Hepatic stellate cell (primary cell): ENCODE results near the gene BACE1-AS.
A peak's percentile ranks its signal among the peaks of the same experiment; 100 is the strongest.
"Not testable (repeated sequence)": the region's sequence is repeated elsewhere in the genome, so short reads cannot be mapped to it uniquely, and the experiment has no call there.

Experiments used
- DNase-seq: peaks from one replicate; pipeline ENCODE4 v3.0.0; 2011; ENCODE audit warnings: low spot score

The BACE1-AS gene

DNA sequence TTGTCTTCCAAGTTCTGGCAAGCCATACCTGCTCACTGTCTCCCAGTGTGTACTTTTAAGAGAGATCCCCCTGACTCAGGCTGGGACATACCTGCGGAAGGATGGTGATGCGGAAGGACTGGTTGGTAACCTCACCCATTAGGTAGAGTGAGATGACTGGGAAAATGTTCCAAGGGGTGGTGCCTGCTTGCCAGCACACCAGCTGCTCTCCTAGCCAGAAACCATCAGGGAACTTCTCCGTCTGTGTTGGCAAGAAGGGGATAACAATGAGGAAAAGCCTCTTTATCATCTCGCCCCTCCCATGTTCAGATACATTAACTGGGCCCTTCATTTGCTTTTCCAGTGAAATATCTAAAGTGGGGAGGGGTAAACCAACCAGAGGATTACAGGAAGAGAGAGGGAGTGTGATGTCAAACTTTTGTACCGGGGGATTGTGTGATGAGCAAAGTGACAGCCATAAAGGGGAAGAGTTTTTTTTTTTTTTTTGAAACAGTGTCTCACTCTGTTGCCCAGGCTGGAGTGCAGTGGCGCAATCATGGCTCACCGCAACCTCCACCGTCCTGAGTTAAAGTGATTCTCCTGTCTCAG is at the start of gene BACE1-AS:
Gene BACE1-AS (plus strand): TSS at position 538 of the 588 bp plus-strand sequence.
- DNase-seq, result no peak

DNA sequence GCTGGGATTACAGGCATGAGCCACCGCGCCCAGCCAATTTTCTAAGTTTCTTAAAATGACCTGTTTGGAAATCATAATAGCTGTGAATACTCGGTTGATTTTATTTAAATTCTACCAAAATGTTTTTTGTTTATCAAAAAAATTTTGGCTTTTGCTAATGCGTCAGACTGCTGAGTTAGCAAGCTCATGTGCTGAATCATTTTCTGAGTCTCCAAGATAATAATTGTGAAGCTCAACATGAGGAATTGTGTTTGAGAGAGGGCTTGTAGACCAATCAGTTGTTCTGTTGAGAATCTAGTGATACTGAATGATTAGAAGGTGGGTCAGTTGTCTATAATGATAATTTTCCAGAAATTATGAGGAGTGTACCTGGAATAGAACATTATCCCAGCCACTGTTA is 42.8 kb upstream of the BACE1-AS start:
- no peak for DNase-seq

DNA sequence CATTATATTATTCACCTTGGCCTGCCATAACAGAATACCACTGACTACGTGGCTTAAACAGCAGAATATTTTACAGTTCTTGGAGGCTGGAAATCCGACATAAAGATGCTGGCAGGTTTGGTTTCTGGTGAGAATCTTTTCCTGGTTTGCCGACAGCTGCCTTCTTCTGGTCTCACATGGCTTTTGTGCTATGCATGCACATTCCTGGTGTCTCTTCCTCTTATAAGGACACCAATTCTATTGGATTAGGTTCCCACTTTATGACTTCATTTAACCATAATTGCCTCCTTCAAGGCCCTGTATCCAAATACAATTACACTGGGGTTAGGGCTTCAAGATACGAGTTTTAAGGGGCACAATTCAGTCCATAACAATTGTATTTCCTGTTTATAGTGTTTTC is 41.6 kb upstream of the BACE1-AS start:
- DNase-seq, result no peak

DNA sequence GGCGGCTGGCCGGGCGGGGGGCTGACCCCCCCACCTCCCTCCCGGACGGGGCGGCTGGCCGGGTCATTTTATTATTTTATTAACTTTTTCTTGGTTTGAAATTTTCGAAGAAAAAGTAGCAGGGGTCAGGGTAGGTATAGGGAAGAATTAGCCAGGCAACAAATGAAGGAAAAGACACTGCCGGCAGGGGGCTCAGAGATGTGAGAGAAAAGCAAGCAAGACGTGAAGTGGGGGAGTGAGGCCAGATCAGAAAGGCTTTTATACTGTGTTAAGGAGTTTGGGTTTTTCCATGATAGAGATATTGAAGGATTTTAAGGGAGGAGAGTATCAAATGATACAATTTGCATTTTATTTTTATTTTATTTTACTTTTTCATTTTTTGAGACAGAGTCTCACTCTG is 39.6 kb upstream of the BACE1-AS start:
- no peak for DNase-seq

DNA sequence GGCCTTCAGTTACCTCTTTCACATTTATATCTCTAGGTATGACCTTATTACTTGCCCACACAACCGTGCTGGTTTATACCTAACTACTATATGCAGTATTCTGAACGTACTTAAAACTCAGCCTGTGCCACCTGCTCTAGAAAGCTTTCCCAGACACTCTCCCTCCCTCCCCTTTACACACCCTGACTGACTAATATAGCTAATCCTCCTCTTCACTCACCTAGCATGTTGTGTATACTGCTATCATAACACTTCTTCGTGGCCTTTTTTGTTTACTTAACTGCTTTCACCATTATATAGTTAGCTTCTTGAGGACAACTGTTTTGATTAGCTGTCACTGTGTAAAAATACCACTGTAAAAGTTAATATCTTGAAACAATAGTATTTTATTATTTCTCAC is 35.2 kb upstream of the BACE1-AS start:
- no peak for DNase-seq

DNA sequence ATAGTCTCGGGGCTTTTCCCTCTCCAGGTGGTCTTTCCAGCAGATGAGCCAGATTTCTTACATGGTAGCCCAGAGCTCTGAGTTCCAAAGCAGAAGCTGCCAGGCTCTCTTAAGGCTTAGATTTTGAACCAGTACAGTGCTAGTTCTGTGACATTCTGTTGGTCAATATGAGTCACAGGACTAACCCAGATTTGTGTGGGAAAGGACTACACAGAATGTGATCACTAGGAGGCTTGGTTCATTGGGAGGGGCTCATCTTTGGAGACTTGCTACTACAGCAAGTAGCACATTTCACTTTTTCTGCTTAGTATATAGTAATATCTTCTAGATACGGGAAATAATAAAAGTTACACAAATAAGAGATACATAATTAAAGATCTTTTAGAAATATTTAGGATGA is 34.6 kb upstream of the BACE1-AS start:
- DNase-seq, result peak; percentile 49

DNA sequence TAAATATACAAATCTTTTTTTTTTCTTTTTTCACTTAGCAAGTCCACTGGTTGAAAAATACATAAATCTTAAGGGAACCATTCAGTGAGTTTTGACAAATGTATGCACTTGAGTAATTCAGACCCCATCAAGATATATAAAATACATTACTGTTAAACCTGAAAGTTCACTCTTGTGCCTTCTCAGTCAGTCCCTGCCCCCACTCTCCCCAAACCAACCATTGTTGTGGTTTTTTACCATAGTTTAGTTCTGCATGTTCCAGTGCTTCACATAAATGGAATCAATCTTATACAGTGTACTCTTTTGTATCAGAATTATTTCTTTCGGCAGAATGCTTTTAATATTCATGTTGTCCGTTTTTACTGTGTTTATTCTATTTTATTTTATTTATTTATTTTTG is 32.6 kb upstream of the BACE1-AS start:
- DNase-seq, result no peak

DNA sequence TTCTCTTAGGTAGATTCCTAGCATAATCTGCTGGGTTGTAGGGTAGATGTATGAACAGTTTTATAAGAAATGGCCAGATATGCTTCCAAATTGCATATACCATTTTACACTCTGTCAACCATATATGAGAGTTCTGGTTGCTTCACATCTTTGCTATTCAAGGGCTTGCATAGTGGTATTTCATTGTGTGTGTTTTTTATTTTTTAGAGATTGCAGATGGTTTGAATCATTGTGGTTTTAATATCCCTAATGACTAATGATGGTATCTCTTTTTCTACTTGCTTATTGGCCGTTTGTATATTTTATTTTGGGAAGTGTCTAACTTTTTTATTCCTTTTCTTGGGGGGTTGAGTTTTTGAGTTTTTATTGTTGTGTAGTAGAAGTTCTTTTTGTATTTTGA is 31.7 kb upstream of the BACE1-AS start:
- peak; percentile 66 for DNase-seq

DNA sequence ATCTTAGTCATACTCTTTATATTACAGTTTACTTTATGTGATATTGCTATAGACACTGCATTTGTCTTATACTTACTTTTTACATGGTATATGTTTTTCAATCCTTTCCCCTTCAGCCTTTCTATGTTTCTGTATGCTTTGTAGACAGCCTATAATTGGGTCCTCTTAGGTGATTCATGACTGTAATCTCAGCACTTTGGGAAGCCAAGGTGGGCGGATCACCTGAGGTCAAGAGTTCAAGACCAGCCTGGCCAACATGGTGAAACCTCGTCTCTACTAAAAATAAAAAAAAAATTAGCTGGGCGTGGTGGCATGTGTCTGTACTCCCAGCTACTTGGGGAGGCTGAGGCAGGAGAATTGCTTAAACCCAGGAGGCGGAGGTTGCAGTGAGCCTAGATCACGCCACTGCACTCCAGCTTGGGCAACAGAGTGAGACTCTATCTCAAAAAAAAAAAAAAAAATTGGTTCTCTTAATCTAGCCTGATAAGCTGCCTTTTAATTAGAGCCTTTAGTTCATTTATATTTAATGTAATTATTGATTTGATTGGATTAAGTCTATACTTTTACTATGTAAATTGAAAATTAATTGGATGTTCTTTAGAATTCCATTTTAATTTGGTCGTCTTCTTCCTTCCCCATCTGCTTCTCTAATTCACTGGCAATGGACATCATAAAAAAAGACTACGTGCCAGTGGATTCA is 26.4 kb upstream of the BACE1-AS start:
- DNase-seq, result not testable (repeated sequence)

DNA sequence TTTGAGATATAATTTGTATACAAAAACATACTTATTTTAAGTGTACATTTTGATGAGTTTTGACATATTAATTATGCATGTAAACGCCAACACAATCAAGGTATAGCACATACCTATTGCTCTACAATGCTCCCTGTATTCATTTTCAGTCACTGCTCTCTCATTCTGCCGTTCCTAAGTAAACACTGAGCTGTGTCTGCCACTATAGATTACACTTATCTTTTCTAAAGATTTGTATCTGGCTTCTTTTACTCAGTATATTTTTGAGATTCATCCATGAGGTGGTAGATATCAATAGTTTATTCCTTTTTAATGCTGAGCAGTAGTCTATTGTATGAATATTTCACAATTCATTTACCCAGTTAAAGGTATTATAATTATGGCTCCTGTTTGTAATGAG is 25.4 kb upstream of the BACE1-AS start:
- DNase-seq, result no peak

DNA sequence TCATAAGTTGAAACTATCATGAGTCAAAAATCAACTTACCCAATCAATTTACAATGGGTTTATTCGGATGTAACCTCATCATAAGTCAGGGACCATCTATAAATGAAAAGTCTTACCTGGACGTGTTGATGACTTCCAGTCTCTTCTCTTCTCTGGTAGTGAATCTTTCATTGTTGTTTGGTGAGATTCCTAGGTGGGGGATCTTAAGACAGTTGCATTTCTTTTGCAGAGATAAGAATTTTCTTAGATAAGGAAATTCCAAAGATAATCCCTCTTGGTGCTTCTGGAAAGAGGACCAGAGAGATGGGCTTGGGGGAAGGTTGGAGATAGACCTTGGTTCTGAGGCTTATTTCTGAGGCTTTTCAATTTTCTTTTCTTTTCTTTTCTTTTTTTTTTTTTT is 21.3 kb upstream of the BACE1-AS start:
- no peak for DNase-seq

DNA sequence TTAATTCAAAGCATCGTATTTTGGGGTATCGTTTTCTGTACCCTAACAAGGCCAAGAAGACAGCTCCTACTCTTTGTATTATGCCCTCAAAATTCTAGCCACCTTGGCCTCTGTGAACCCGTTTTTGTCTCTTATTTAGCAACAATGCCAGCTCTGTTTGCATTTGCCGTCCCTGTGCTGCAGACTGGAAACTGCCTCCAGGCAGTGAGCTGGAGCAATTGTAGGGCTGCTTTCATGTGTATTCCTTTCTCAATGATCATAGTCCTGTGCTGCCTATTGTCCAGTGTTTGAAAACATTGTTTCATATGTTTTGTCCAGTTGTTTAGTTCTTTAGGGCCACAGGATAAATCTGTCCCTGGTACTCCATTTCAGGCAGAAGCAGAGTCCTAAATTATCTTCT is 19.9 kb upstream of the BACE1-AS start:
- no peak for DNase-seq

DNA sequence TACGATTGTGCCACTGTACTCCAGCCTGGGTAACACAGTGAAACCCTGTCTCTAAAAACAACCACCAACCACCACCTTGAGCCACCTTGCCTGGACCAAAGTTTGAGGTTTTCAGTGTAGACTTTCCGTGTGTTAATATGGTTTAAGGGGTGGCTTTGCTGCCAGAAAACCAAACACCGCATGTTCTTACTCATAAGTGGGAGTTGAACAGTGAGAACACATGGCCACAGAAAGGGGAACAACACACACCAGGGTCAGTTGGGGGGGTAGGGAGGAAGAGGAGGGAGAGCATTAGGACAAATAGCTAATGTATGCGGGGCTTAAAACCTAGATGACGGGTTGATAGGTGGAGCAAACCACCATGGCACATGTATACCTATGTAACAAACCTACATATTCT is 19.0 kb upstream of the BACE1-AS start:
- DNase-seq, result not testable (repeated sequence)

DNA sequence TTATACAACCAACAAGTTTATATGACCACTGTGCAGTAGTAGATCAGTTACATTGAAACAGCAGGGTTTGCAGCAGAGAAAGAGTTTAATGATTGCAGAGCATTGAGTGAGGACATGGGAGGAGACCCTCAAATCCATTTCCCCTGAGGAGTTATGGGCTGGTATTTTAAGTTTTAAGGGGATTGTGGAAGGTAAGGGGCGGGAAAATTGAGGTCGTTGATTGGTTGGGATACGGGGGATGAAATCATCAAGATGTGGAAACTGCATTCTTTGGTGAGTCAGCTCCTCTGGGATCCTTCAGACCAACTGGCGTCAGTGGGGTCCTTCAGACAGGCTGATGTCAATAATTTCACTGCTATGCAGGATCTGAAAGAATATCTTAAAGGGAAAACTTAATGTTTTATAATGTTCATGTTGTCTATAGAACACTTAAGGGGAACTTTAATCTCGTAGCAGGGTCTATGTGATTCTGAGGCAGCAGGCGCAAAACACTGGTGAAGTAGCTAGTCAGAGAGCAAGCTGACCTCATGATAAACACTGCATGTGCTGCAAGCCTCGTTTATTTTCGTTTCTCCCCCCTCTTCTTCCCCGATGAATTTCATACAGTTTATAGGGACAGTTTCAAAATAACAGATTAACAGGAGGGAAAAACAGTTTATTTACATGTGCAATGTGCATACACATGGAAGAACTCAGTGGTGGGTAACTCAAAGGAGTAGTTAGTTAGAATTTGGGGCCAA is 17.4 kb upstream of the BACE1-AS start:
- peak; percentile 86 for DNase-seq

DNA sequence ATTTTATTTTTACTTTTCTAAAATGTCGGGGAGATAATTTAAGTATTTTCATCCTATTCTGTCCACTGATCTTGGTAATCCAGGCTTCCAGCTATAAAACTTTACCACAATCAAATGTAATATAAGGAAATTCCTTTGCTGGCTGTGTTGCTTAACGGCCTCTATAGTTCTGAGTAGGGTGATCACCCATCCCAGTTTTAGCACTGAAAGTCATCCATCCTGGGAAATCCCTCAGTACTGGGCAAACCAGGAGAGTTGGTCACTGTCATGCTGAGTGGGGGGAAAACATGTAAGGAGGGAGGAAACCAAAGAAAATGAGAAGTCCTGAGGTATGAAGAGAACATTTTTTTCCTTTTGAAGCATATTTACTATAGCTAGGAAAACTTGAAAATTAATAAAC is 12.8 kb upstream of the BACE1-AS start:
- DNase-seq, result no peak

DNA sequence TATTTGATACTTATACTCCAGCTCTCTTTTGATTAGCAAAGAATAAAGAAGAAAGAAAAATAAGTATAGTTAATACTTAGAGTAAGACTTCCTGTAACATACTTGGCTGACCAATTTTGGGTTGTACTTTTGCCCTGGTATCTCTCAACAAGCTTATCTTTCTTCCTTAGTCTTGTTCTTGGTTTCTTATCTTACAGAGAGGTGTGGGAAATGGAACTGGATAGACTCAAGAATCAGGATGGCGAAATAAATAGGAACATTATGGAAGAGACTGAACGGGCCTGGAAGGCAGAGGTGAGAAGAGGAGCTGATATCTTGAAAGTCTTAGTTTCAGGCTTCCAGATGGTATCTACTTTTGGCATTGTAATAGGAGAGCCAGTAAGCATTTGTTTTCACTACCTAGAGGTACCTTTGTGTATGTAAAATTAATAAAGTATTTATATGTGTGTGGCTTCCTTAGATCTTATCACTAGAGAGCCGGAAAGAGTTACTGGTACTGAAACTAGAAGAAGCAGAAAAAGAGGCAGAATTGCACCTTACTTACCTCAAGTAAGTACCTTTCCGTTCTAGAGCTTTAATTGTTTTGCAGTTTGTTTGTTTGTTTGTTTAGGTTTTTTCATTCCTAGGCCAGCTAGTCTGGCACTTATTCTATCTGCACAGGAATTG is 11.3 kb upstream of the BACE1-AS start:
- no peak for DNase-seq

DNA sequence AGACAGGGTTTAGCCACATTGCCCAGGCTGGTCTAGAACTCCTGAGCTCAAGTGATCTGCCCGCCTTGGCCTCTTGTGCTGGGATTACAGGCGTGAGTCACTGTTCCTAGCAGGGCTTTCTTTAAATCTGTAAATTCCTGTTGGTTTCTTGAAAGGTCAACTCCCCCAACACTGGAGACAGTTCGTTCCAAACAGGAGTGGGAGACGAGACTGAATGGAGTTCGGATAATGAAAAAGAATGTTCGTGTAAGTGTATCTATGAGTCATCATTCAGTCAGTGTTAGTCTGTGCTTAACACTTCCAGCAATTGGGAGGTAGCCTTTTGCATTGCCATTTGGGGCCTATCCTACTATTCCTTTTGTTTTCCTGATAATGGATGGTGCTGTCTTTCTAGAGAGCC is 10.0 kb upstream of the BACE1-AS start:
- DNase-seq, result peak; percentile 77

DNA sequence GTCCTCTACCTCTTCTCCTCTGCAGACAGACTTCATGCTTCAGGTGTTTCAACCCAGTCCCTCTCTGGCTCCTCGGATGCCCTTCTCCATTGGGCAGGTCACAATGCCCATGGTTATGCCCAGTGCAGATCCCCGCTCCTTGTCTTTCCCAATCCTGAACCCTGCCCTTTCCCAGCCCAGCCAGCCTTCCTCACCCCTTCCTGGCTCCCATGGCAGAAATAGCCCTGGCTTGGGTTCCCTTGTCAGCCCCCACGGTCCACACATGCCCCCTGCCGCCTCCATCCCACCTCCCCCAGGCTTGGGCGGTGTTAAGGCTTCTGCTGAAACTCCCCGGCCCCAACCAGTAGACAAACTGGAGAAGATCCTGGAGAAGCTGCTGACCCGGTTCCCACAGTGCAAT is 9.3 kb upstream of the BACE1-AS start:
- DNase-seq, result no peak

DNA sequence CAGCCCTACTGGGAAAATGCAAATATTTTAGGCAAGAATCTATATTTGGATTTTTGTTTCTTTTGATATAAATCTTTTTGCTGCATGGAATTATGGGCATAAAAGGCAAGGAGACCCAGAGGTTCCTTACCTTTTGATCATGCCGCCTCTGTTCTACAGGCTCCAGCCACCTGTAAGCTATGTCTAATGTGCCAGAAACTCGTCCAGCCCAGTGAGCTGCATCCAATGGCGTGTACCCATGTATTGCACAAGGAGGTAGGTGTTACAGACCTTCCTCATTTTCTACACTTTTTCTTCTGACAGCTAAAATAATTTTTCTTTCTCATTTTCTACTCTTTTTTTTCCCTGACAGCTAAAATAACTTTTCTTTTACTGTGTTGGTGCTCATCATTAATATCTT is 8.2 kb upstream of the BACE1-AS start:
- no peak for DNase-seq

DNA sequence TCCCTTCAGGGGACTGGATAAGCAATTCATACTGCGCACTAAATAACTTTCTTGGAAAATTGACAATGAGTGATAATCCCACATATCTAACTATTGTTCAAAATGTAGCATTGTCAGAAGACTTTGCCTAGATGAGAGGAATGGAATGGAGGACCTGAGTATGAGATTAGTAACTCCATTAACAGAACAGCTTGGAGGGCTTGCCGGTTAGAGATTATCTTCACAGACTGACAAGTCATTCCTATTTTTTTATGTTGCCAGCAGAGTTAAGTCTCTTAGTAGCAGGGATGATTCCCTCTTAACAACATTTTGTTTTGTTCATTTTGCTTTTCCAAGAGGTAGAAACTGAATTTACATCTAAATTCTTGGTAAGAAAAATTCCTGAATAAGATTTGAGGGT is 7.1 kb upstream of the BACE1-AS start:
- no peak for DNase-seq

DNA sequence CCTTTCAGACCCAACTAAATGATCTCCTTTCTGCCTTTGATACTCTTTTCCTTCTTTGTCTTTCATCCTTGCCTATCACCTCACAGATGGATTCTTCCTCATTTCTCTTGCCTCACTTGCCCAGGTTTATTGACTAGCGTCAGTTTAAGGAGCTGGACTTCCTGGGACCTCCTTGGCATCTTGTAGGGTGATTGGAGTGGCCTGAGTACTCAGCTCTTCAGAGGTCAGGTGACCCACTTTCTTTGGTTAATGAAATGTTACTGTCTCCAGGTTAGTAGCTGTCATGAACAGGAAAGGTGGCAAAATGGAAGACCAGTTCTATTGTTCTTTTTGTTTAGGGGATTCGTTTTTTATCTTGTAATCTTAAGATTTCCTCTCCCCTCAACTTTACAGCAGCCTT is 4.6 kb upstream of the BACE1-AS start:
- no peak for DNase-seq

DNA sequence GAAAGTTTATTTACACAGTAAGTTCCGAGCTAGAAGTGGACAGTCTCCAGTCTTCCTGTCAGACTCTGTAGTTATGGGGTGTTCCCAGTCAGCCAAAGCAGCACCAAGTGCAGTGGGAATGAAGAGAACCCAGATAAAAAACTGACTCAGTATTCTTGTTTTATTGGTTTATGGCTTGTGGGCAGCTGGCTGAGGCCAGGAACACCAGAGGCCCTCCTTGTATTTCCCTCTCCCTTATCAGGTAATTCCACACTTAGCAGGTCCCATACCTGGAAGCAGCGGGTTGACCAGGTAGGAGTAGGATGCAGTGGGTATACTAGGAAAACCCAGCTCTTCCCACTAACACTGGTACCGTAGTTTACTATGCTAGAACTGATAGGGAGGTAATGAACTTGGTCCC is 3.5 kb upstream of the BACE1-AS start:
- no peak for DNase-seq

DNA sequence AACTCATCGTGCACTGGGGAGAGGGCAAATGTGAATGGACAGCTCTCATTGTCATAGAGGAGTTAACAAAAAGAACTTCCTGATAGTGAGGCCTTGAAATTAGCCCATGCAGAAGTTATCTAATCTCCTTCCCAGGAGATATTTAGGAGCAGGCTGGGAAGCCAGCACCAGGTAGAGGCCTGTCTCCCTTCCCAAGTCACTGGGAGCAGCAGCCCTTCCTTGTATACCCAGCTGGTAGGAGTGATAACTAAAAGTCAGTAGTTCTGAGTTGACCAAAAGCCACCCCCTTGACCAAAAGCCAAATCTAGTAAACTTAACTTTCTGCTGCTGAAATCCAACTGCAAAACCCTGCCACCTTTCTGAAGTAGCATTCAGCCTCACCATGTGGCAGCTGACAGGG is 1.4 kb upstream of the BACE1-AS start:
- DNase-seq, result no peak
